Measurements from ENCODE around the gene DOK5. TPM values are rescaled to one million over a fixed set of nuclear protein-coding genes. Genes with fewer than 3 reads are reported as not detected.

Gene DOK5
- total and polyA plus RNA-seq, 9 donors = 0.24 to 38.3 (median 2.4) TPM; not detected in 1

- Histone ChIP-seq H3K4me1 (ENCODE audit: insufficient read depth) (no peaks in the 10 kb centered on the region), H3K4me3 (no peak overlapping the region), H3K9me3 (peaks cover 0 to 3% of the 10 kb centered on the region in 2 donors), H3K27ac (no peak overlapping the region), H3K27me3 (no peaks in the 10 kb centered on the region), H3K36me3 (no peaks in the 10 kb centered on the region)
- intact Hi-C loops (cut with DNase I) = no loop called here
- WGBS, 3 donors = 86 to 91% (median 87%) methylated on average over 3 of the region's 3 CpGs
- DNase-seq = no peak
- TF ChIP-seq, protein P1, sequence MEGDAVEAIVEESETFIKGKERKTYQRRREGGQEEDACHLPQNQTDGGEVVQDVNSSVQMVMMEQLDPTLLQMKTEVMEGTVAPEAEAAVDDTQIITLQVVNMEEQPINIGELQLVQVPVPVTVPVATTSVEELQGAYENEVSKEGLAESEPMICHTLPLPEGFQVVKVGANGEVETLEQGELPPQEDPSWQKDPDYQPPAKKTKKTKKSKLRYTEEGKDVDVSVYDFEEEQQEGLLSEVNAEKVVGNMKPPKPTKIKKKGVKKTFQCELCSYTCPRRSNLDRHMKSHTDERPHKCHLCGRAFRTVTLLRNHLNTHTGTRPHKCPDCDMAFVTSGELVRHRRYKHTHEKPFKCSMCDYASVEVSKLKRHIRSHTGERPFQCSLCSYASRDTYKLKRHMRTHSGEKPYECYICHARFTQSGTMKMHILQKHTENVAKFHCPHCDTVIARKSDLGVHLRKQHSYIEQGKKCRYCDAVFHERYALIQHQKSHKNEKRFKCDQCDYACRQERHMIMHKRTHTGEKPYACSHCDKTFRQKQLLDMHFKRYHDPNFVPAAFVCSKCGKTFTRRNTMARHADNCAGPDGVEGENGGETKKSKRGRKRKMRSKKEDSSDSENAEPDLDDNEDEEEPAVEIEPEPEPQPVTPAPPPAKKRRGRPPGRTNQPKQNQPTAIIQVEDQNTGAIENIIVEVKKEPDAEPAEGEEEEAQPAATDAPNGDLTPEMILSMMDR (IDR thresholded peaks at IDR 0.05) = no peak
- TF ChIP-seq POLR2A (IDR thresholded peaks at IDR 0.05) = no peak
- TF ChIP-seq EP300 (IDR thresholded peaks at IDR 0.05) = no peak
Measured at GRCh38 chr20:54466127-54466526, 9.3 kb upstream of the DOK5 start.

DNA sequence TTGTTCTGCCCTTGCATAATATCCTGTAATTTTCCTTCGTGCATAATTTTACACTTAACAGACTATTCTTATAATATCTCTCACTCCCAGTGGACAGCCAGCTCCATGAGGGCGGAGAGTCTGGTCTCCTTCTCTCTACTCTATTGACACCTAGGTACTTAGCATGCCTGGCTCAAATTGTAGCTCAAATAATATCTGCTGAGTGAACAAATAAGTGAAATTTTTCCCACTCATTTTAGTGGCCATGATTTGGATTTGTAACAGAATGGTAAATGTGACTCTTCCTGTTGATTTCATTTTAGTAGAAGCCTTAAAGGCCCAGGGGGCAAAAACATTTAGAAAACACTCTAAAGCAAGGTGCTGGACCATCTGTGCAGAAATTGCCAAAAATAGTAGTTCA is 7.8 kb upstream of the DOK5 start:
- Histone ChIP-seq H3K27me3 (no peaks in the 10 kb centered on the region), H3K36me3 (no peaks in the 10 kb centered on the region), H3K4me3 (no peak overlapping the region), H3K27ac (no peak overlapping the region), H3K9me3 (no peaks in the 10 kb centered on the region), H3K4me1 (ENCODE audit: insufficient read depth) (no peaks in the 10 kb centered on the region)
- 65 to 73% (median 67%) methylated on average over 2 of the region's 2 CpGs for WGBS, 3 donors
- DNase-seq = no peak
- intact Hi-C loops (cut with DNase I) = no loop called here
- TF ChIP-seq, protein P1 (IDR thresholded peaks at IDR 0.05) = no peak
- TF ChIP-seq EP300 (IDR thresholded peaks at IDR 0.05) (no peak), POLR2A (IDR thresholded peaks at IDR 0.05) (no peak)

DNA sequence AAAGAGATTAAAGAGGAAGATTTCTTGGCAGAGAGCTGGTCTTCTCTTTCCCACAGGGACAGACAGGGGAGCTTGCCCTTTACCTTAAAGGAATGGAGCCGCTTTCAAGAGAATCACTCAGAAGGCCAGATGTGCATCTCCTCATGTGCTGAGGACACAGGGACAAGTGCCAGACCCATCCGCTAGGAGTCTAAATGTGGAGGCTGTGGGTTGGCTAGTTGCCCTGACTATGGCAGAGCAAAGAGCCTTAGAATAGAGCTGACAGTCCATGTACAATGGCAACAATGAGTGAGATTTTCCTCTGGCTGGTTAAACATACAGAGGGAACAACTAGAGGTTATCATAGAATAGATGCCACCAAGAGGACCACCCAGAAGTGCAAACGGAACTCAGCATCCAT is 7.3 kb upstream of the DOK5 start:
- no peak for TF ChIP-seq POLR2A (IDR thresholded peaks at IDR 0.05)
- no peak for TF ChIP-seq EP300 (IDR thresholded peaks at IDR 0.05)
- TF ChIP-seq, protein P1 (IDR thresholded peaks at IDR 0.05) = no peak
- WGBS, 3 donors = 40 to 57% (median 51%) methylated on average over 3 of the region's 3 CpGs

DNA sequence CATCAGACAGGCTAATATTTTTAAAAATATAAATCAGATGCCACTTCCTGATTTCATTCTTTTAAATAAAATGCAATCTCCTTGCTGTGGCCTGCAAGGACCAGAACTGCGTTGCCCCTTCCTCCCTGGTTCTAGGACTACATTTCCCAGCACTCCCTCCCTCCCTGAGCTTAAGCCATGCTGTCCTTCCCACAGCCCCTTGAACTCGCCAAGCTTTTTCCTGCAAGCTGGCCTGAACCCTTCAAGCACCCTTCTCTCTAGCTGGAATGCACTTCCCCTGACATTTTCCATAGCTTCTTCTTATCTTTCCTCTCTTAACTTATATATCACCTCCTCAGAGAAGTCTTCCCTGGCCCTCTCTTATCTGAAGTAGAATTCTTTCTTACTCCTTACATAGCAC is 6.1 kb upstream of the DOK5 start:
- no peaks in the 10 kb centered on the region for H3K4me1 ChIP-seq (ENCODE audit: insufficient read depth)
- TF ChIP-seq, protein P1 (IDR thresholded peaks at IDR 0.05) = no peak
- TF ChIP-seq POLR2A (IDR thresholded peaks at IDR 0.05) (no peak), EP300 (IDR thresholded peaks at IDR 0.05) (no peak)
- H3K27me3 ChIP-seq = no peaks in the 10 kb centered on the region
- no peak overlapping the region for H3K4me3 ChIP-seq
- no peak overlapping the region for H3K27ac ChIP-seq
- intact Hi-C loops (cut with DNase I) = no loop called here
- WGBS, 3 donors = 69 to 75% (median 72%) methylated on average over 2 of the region's 2 CpGs
- H3K9me3 ChIP-seq = no peaks in the 10 kb centered on the region
- no peak for DNase-seq
- no peaks in the 10 kb centered on the region for H3K36me3 ChIP-seq

More for the DNA sequence above, 7.3 kb upstream of the DOK5 start:
- H3K36me3 ChIP-seq = no peaks in the 10 kb centered on the region
- H3K27ac ChIP-seq = no peak overlapping the region
- DNase-seq = no peak
- no peaks in the 10 kb centered on the region for H3K4me1 ChIP-seq (ENCODE audit: insufficient read depth)
- intact Hi-C loops (cut with DNase I) = no loop called here
- no peaks in the 10 kb centered on the region for H3K9me3 ChIP-seq
- H3K27me3 ChIP-seq = no peaks in the 10 kb centered on the region
- no peak overlapping the region for H3K4me3 ChIP-seq

Data from ovary (tissue), 9 donors.